Upper lobe of left lung (tissue), 4 donors: ENCODE measurements around the gene WSCD2.

Source experiments
- POLR2A ChIP-seq, 4 donors: fragments of 450-650 bp; IDR thresholded peaks; one replicate each; pipeline ENCODE4 v1.5.1; 2016 to 2017; ENCODE audit warnings: antibody characterized with exemption in 4 of 4, mild to moderate bottlenecking in 2 of 4
- TF ChIP-seq, protein P1 (sequence below), 6 experiments: fragments of 450-650 bp in 4 of 6; fragments of 200-600 bp in 2 of 6; sonication (generic) in 2 of 6; IDR thresholded peaks; one replicate each; pipeline ENCODE4 v1.5.1; 2016 to 2019; ENCODE audit warnings: antibody characterized with exemption in 6 of 6

- no peak for TF ChIP-seq POLR2A (IDR thresholded peaks at IDR 0.05)
- TF ChIP-seq, protein P1, sequence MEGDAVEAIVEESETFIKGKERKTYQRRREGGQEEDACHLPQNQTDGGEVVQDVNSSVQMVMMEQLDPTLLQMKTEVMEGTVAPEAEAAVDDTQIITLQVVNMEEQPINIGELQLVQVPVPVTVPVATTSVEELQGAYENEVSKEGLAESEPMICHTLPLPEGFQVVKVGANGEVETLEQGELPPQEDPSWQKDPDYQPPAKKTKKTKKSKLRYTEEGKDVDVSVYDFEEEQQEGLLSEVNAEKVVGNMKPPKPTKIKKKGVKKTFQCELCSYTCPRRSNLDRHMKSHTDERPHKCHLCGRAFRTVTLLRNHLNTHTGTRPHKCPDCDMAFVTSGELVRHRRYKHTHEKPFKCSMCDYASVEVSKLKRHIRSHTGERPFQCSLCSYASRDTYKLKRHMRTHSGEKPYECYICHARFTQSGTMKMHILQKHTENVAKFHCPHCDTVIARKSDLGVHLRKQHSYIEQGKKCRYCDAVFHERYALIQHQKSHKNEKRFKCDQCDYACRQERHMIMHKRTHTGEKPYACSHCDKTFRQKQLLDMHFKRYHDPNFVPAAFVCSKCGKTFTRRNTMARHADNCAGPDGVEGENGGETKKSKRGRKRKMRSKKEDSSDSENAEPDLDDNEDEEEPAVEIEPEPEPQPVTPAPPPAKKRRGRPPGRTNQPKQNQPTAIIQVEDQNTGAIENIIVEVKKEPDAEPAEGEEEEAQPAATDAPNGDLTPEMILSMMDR (IDR thresholded peaks at IDR 0.05): peak in 1 of 6 experiments; percentile 25
Measured at GRCh38 chr12:108099073-108099472, 30.0 kb upstream of the WSCD2 start.
